ENCODE measurements around the gene ACVR2A.

The ACVR2A gene
- 14.2 to 25.9 reads per million in 2 experiments for total RNA-seq

- DNase-seq (ENCODE audit: low read depth), result peak; percentile 10
Measured at GRCh38 chr2:147844697-147845410, at the start of gene ACVR2A. Gene ACVR2A (plus strand): TSS chr2:147845029. CDS start chr2:147845153, 124 bp downstream.

GRCh38 chr2:147800316-147800715, 44.5 kb upstream of the ACVR2A start:
- no peak for DNase-seq (ENCODE audit: low read depth)

- DNase-seq (ENCODE audit: low read depth), result no peak
Measured at GRCh38 chr2:147806846-147807245, 38.0 kb upstream of the ACVR2A start.

GRCh38 chr2:147808520-147808919, 36.3 kb upstream of the ACVR2A start:
- no peak for DNase-seq (ENCODE audit: low read depth)

- no peak for DNase-seq (ENCODE audit: low read depth)
Measured at GRCh38 chr2:147810883-147811765, 33.7 kb upstream of the ACVR2A start.

- no peak for DNase-seq (ENCODE audit: low read depth)
Measured at GRCh38 chr2:147818741-147819140, 26.1 kb upstream of the ACVR2A start.

GRCh38 chr2:147824620-147825019, 20.2 kb upstream of the ACVR2A start:
- no peak for DNase-seq (ENCODE audit: low read depth)

- DNase-seq (ENCODE audit: low read depth), result no peak
Measured at GRCh38 chr2:147826278-147827087, 18.3 kb upstream of the ACVR2A start.

GRCh38 chr2:147827088-147827375, 17.8 kb upstream of the ACVR2A start:
- no peak for DNase-seq (ENCODE audit: low read depth)

GRCh38 chr2:147829106-147829505, 15.7 kb upstream of the ACVR2A start:
- no peak for DNase-seq (ENCODE audit: low read depth)

- DNase-seq (ENCODE audit: low read depth), result no peak
Measured at GRCh38 chr2:147836099-147836498, 8.7 kb upstream of the ACVR2A start.

- DNase-seq (ENCODE audit: low read depth), result no peak
Measured at GRCh38 chr2:147843391-147843863, 1.4 kb upstream of the ACVR2A start.

- DNase-seq (ENCODE audit: low read depth), result peak; percentile 83
Measured at GRCh38 chr2:147843864-147844696, 749 bp upstream of the ACVR2A start.

- peak; percentile 18 for DNase-seq (ENCODE audit: low read depth)
Measured at GRCh38 chr2:147845411-147845971, 662 bp downstream of the ACVR2A start.

- DNase-seq (ENCODE audit: low read depth), result no peak
Measured at GRCh38 chr2:147846412-147847081, 1.7 kb downstream of the ACVR2A start.

GRCh38 chr2:147847746-147848391, 3.0 kb downstream of the ACVR2A start:
- no peak for DNase-seq (ENCODE audit: low read depth)

GRCh38 chr2:147850838-147851237, 6.0 kb downstream of the ACVR2A start:
- DNase-seq (ENCODE audit: low read depth), result no peak

- DNase-seq (ENCODE audit: low read depth), result no peak
Measured at GRCh38 chr2:147851244-147851930, 6.6 kb downstream of the ACVR2A start.

- no peak for DNase-seq (ENCODE audit: low read depth)
Measured at GRCh38 chr2:147854557-147855134, 9.8 kb downstream of the ACVR2A start.

Measured in T follicular helper cell (primary cell).